Peyer's patch (tissue), 4 donors: ENCODE measurements around the gene NCKAP5.

Experiments used
- POLR2A ChIP-seq, 2 donors: fragments of 450-650 bp; IDR thresholded peaks; one replicate each; pipeline ENCODE4 v1.5.1; 2017; ENCODE audit warnings: antibody characterized with exemption in 2 of 2, mild to moderate bottlenecking in 2 of 2, moderate library complexity in 2 of 2
- TF ChIP-seq, protein P1 (sequence below), 6 experiments: fragments of 450-650 bp in 4 of 6; fragments of 200-600 bp in 2 of 6; sonication (generic) in 1 of 6; IDR thresholded peaks; one replicate each; pipeline ENCODE4 v1.5.1; 2017 to 2019; ENCODE audit warnings: antibody characterized with exemption in 6 of 6, mild to moderate bottlenecking in 3 of 6, moderate library complexity in 1 of 6

DNA sequence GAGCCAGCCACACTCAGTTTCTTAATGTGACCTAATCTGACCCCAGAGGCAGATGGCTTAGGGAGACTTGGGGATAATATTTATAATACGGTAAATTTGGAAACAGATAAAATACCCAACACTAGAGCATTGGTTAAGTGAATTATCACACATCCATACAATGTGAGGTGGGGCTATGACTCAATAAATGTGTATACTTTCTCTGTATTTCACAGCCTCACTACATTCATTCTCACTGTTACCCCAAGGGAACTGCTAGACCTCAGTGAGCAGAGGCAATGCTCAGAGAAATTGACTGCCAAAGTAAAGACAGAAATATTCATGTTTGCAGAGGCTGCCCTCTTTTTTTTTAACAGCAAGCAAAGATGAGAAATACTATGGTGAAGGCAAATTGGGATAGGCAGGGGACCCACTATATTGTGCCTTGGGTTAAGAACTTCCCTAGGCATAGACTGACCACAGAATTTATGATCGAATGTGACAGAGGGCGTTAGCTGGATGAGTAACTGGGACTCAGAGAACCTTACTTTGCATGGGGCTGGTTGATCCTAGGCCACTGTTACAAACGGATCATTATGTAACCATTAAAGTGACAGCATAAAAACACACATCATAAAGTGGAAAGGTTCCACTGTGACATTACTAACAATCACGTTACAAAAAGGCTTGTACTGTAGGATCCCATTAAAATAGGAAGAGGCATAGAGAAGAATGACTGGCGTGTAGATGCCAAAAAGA is 652.3 kb downstream of the NCKAP5 start:
- TF ChIP-seq POLR2A (IDR thresholded peaks at IDR 0.05) = no peak
- TF ChIP-seq, protein P1, sequence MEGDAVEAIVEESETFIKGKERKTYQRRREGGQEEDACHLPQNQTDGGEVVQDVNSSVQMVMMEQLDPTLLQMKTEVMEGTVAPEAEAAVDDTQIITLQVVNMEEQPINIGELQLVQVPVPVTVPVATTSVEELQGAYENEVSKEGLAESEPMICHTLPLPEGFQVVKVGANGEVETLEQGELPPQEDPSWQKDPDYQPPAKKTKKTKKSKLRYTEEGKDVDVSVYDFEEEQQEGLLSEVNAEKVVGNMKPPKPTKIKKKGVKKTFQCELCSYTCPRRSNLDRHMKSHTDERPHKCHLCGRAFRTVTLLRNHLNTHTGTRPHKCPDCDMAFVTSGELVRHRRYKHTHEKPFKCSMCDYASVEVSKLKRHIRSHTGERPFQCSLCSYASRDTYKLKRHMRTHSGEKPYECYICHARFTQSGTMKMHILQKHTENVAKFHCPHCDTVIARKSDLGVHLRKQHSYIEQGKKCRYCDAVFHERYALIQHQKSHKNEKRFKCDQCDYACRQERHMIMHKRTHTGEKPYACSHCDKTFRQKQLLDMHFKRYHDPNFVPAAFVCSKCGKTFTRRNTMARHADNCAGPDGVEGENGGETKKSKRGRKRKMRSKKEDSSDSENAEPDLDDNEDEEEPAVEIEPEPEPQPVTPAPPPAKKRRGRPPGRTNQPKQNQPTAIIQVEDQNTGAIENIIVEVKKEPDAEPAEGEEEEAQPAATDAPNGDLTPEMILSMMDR (IDR thresholded peaks at IDR 0.05) = no peak
